Endothelial cell (in vitro differentiated cells): ENCODE data around the gene E2F2. TPM values are rescaled to one million over a fixed set of nuclear protein-coding genes. Genes with fewer than 3 reads are reported as not detected.
A peak's percentile ranks its signal among the peaks of the same experiment; 100 is the strongest.

ENCODE experiments used
- DNase-seq: peaks from one replicate; pipeline ENCODE4 v3.0.0; 2021; ENCODE audit warnings: low spot score
- H3K27ac Mint-ChIP-seq: one replicate; pipeline ENCODE4 v1.8.0; 2021; ENCODE audit warnings: mixed read lengths, inconsistent platforms; ENCODE audit not compliant: unreplicated experiment
- H3K27me3 Mint-ChIP-seq: one replicate; pipeline ENCODE4 v1.8.0; 2021; ENCODE audit warnings: mild to moderate bottlenecking, moderate library complexity, mixed read lengths, inconsistent platforms; ENCODE audit not compliant: unreplicated experiment
- H3K36me3 Mint-ChIP-seq: one replicate; pipeline ENCODE4 v1.8.0; 2021; ENCODE audit warnings: mild to moderate bottlenecking, low read depth, mixed read lengths, inconsistent platforms; ENCODE audit not compliant: unreplicated experiment
- H3K4me1 Mint-ChIP-seq: one replicate; pipeline ENCODE4 v1.8.0; 2021; ENCODE audit warnings: mild to moderate bottlenecking, mixed read lengths, inconsistent platforms; ENCODE audit not compliant: unreplicated experiment
- H3K4me3 Mint-ChIP-seq: one replicate; pipeline ENCODE4 v1.8.0; 2021; ENCODE audit warnings: mild to moderate bottlenecking, mixed read lengths, inconsistent platforms; ENCODE audit not compliant: unreplicated experiment
- H3K9me3 Mint-ChIP-seq: one replicate; pipeline ENCODE4 v1.8.0; 2021; ENCODE audit warnings: mixed read lengths, inconsistent platforms; ENCODE audit not compliant: unreplicated experiment
- CTCF ChIP-seq: fragments of 200-600 bp; sonication (generic); IDR thresholded peaks from one replicate; pipeline ENCODE4 v1.5.0; 2021; ENCODE audit warnings: antibody characterized with exemption; ENCODE audit not compliant: unreplicated experiment
- total RNA-seq: library from RNA; stranded (reverse); fragmentation: NEBNext Ultra II Directional; extraction: Animal tissue kit (Norgen Biotek cat#: 25700); gene quantifications from one replicate; pipeline ENCODE4 v1.2.1, GENCODE V29; 2021; ENCODE audit not compliant: unreplicated experiment

E2F2 gene
- total RNA-seq, 1 donor from 2014 or later, result 0.69 TPM

GRCh38 chr1:23570001-23570691, 39.1 kb upstream of the E2F2 start:
- peaks cover 22% of the 10 kb centered on the region for H3K4me1 Mint-ChIP-seq
- no peak for DNase-seq
- H3K27ac Mint-ChIP-seq, result no peak overlapping the region
- peaks cover 5% of the 10 kb centered on the region for H3K36me3 Mint-ChIP-seq
- peaks cover 10% of the 10 kb centered on the region for H3K27me3 Mint-ChIP-seq
- TF ChIP-seq CTCF, result no peak
- H3K9me3 Mint-ChIP-seq, result no peaks in the 10 kb centered on the region
- H3K4me3 Mint-ChIP-seq, result no peak overlapping the region

GRCh38 chr1:23568608-23569383, 37.8 kb upstream of the E2F2 start:
- Mint-ChIP-seq H3K27me3 (peaks cover 13% of the 10 kb centered on the region), H3K4me1 (peaks cover 25% of the 10 kb centered on the region), H3K9me3 (no peaks in the 10 kb centered on the region), H3K36me3 (no peaks in the 10 kb centered on the region), H3K27ac (peak overlapping the region; percentile 98), H3K4me3 (peak overlapping the region; percentile 88)
- no peak for DNase-seq
- no peak for TF ChIP-seq CTCF

DNA sequence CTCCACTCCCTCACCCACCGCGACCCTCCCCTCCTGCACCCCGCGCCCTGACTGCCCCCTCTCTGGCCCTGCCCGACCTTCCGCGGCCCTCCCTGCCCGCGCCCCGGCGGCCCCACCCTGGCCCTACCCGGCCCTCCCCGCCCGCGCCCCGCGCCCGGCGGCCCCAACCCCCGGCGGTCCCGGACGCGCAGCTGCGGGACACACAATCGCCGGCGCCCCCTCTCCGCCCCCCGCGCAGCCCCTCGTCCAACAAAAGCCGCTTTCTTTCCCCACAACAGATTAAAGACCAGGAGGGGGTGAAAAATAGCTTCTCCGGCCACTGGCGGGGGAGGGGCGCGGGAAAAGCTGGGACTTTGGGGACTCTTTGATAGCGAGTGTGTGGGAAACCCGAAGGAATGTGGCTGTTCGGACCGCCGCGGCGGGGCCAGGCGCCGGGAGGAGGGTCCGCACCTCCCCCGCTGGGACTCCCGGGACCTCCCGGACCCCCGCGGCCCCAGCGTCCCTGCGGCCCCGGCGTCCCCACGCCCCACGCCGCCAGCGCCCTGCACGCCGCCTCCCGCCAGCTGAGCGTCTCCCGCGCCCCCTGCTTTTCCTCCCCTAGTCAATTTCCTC, 37.1 kb upstream of the E2F2 start:
- peak overlapping the region; percentile 88 for H3K4me3 Mint-ChIP-seq
- H3K4me1 Mint-ChIP-seq, result peaks cover 31% of the 10 kb centered on the region
- H3K27ac Mint-ChIP-seq, result peak overlapping the region; percentile 98
- no peaks in the 10 kb centered on the region for H3K9me3 Mint-ChIP-seq
- H3K36me3 Mint-ChIP-seq, result no peaks in the 10 kb centered on the region
- DNase-seq, result peak; percentile 48
- peaks cover 14% of the 10 kb centered on the region for H3K27me3 Mint-ChIP-seq
- TF ChIP-seq CTCF, result no peak

DNA sequence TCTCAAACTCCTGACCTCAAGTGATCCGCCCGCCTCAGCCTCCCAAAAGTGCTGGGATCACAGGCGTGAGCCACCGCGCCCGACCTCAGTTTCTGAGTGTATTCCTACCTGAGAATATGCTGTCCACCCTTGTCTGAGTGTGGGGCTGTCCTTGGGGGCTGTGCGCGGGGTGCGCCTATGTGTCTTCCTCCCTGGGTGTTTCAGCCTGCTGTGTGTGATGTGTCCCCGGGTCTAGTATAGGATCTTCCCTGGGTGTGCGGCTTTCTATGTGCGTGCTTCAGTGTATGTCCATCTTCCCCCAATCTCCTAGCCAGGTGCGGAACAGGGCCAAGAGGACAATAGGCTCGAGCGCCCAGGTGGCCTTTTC, 36.6 kb upstream of the E2F2 start:
- Mint-ChIP-seq H3K4me1 (peaks cover 35% of the 10 kb centered on the region), H3K27ac (peak overlapping the region; percentile 86), H3K4me3 (peak overlapping the region; percentile 71), H3K27me3 (peaks cover 17% of the 10 kb centered on the region), H3K9me3 (no peaks in the 10 kb centered on the region), H3K36me3 (no peaks in the 10 kb centered on the region)
- TF ChIP-seq CTCF, result no peak
- DNase-seq, result no peak
